ENCODE data around the gene PYGB.

PYGB gene

GRCh38 chr20:25279403-25279802, 31.5 kb downstream of the PYGB start:
- FAIRE-seq (no peak), DNase-seq (ENCODE audit: extremely low spot score, insufficient read length, low read depth) (no peak)

- FAIRE-seq (no peak), DNase-seq (ENCODE audit: extremely low spot score, insufficient read length, low read depth) (no peak)
Measured at GRCh38 chr20:25280051-25280573, 32.2 kb downstream of the PYGB start.

- FAIRE-seq (no peak), DNase-seq (ENCODE audit: extremely low spot score, insufficient read length, low read depth) (no peak)
Measured at GRCh38 chr20:25280574-25281535, 33.0 kb downstream of the PYGB start.

- no peak for FAIRE-seq
- no peak for DNase-seq (ENCODE audit: extremely low spot score, insufficient read length, low read depth)
Measured at GRCh38 chr20:25281541-25281991, 33.7 kb downstream of the PYGB start.

GRCh38 chr20:25282034-25282781, 34.3 kb downstream of the PYGB start:
- DNase-seq (ENCODE audit: extremely low spot score, insufficient read length, low read depth) (no peak), FAIRE-seq (no peak)

GRCh38 chr20:25282796-25283195, 34.9 kb downstream of the PYGB start:
- FAIRE-seq (no peak), DNase-seq (ENCODE audit: extremely low spot score, insufficient read length, low read depth) (no peak)

GRCh38 chr20:25283221-25283951, 35.5 kb downstream of the PYGB start:
- FAIRE-seq, result no peak

GRCh38 chr20:25284131-25284601, 36.3 kb downstream of the PYGB start:
- DNase-seq (ENCODE audit: extremely low spot score, insufficient read length, low read depth) (no peak), FAIRE-seq (no peak)

More at GRCh38 chr20:25283221-25283951, 35.5 kb downstream of the PYGB start:
- DNase-seq (ENCODE audit: extremely low spot score, insufficient read length, low read depth), result no peak

GRCh38 chr20:25285091-25285647, 37.3 kb downstream of the PYGB start:
- FAIRE-seq, result no peak
- DNase-seq (ENCODE audit: extremely low spot score, insufficient read length, low read depth), result no peak

- FAIRE-seq (no peak), DNase-seq (ENCODE audit: extremely low spot score, insufficient read length, low read depth) (no peak)
Measured at GRCh38 chr20:25285856-25286798, 38.2 kb downstream of the PYGB start.

- FAIRE-seq (no peak), DNase-seq (ENCODE audit: extremely low spot score, insufficient read length, low read depth) (no peak)
Measured at GRCh38 chr20:25286917-25287316, 39.0 kb downstream of the PYGB start.

GRCh38 chr20:25287631-25288290, 39.9 kb downstream of the PYGB start:
- DNase-seq (ENCODE audit: extremely low spot score, insufficient read length, low read depth) (no peak), FAIRE-seq (no peak)

GRCh38 chr20:25288291-25289181, 40.7 kb downstream of the PYGB start:
- FAIRE-seq, result peak; percentile 80
- no peak for DNase-seq (ENCODE audit: extremely low spot score, insufficient read length, low read depth)

GRCh38 chr20:25289886-25290597, 42.2 kb downstream of the PYGB start:
- FAIRE-seq (no peak), DNase-seq (ENCODE audit: extremely low spot score, insufficient read length, low read depth) (no peak)

GRCh38 chr20:25290646-25291431, 43.0 kb downstream of the PYGB start:
- no peak for DNase-seq (ENCODE audit: extremely low spot score, insufficient read length, low read depth)
- no peak for FAIRE-seq

Measured in GM18507 (cell line).